Measurements from ENCODE around the gene CALM1. TPM values are rescaled to one million over a fixed set of nuclear protein-coding genes. Genes with fewer than 3 reads are reported as not detected.

The CALM1 gene
- total RNA-seq, 2 donors from 2014 or later, result 137 to 199 TPM

DNA sequence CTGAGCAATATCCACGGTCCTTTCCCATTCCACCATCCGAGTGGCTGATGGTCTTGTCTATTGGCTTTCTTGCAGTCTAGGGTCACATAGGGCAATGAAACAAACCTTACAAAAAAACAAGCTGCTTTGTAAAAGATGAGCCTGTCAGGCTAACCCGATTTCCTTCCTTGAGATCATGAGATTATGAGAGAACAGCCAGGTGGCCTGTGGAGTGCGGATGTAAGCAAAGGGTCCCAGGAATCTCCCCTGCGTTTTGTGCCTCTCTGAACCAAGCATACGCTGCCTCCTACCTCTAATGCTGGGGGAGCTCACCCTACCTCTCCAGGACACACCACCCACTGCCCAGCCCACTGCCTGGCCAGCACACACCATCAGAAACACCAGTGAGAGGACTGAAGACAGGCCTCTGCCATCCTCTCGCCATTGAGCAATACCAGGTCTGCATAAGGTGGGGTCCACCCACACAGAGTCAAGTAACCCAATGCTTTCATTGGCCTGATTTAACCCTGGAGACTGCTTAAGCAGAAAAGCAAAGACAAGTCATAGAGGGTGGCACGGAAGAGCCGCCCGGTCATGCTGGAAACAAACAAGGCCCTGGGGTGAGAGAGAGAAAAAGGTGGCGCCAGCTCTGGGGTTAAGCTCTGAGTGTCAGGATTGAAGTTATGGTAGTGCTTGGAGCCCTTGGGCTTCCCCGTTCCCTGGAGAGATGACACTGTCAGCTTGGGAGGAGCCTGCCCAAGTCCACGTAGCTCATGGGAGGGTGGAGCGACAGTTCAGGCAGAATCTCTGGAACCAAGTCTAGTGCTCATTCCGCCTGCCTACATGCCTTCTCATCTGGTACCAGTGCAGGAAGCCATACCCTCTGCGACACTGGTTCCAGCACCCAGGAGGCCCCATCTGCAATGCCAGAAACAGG lies 46.6 kb downstream of the CALM1 start:
- no peak for ATAC-seq
- intact Hi-C loops (cut with DNase I), result no loop called here
- H3K4me1 ChIP-seq, result peaks cover 3% of the 10 kb centered on the region
- WGBS, 2 donors, result 70 to 80% methylated on average over 16 of the region's 16 CpGs
- no peak overlapping the region for H3K4me3 ChIP-seq
- no peak for TF ChIP-seq POLR2A (IDR thresholded peaks at IDR 0.05)
- TF ChIP-seq, protein P1, sequence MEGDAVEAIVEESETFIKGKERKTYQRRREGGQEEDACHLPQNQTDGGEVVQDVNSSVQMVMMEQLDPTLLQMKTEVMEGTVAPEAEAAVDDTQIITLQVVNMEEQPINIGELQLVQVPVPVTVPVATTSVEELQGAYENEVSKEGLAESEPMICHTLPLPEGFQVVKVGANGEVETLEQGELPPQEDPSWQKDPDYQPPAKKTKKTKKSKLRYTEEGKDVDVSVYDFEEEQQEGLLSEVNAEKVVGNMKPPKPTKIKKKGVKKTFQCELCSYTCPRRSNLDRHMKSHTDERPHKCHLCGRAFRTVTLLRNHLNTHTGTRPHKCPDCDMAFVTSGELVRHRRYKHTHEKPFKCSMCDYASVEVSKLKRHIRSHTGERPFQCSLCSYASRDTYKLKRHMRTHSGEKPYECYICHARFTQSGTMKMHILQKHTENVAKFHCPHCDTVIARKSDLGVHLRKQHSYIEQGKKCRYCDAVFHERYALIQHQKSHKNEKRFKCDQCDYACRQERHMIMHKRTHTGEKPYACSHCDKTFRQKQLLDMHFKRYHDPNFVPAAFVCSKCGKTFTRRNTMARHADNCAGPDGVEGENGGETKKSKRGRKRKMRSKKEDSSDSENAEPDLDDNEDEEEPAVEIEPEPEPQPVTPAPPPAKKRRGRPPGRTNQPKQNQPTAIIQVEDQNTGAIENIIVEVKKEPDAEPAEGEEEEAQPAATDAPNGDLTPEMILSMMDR (IDR thresholded peaks at IDR 0.05), result no peak
- H3K9me3 ChIP-seq, result no peaks in the 10 kb centered on the region
- peak overlapping the region in 3 of 4 donors; percentile 44 to 58 (median 51) for H3K27ac ChIP-seq
- DNase-seq, result no peak
- H3K36me3 ChIP-seq (replicated peaks in 1 of 2; ENCODE audit: insufficient read depth in 1 of 2, low read depth in 2 of 2), result no peaks in the 10 kb centered on the region
- no peaks in the 10 kb centered on the region for H3K27me3 ChIP-seq

DNA sequence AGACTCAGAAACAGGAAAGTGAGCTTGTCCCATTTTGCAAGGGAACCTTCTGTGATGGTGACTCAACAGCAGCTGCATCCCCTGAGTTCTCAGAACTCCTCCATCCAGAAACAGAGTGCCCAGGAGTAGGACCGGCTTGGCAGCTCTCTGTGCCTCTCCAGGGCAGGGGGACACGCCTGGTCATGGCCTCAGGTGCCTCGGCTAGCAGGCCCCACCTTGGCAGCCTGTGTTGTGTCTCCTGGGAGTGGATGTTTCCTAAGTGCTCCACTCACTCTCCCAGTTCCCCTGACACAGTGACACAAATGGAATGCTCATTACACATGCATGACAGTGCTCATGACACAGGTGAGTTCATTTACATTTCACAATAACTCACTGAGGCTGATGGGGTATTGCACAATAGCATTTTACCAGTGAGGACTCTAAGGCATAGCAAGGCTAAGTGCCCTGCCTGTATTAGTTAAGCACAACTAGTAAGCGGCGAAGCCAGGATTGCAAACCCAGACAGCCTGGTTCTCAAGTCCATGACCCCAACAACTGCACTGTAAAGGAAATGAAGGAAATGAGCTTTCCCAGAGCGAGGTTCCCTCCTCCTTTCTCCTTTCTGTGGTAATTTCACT lies 47.4 kb downstream of the CALM1 start:
- Histone ChIP-seq H3K27ac (peak overlapping the region in 3 of 4 donors; percentile 44 to 58 (median 51)), H3K9me3 (no peaks in the 10 kb centered on the region), H3K36me3 (replicated peaks in 1 of 2; ENCODE audit: insufficient read depth in 1 of 2, low read depth in 2 of 2) (no peaks in the 10 kb centered on the region), H3K4me3 (no peak overlapping the region), H3K4me1 (peaks cover 3% of the 10 kb centered on the region), H3K27me3 (no peaks in the 10 kb centered on the region)
- WGBS, 2 donors, result 55 to 60% methylated on average over 3 to 6 of the region's 6 CpGs
- intact Hi-C loops (cut with DNase I), result no loop called here
- no peak for TF ChIP-seq POLR2A (IDR thresholded peaks at IDR 0.05)
- TF ChIP-seq, protein P1 (IDR thresholded peaks at IDR 0.05), result no peak
- peak; percentile 87 for ATAC-seq
- DNase-seq, result peak in 2 of 4 donors; percentile 43 to 58

DNA sequence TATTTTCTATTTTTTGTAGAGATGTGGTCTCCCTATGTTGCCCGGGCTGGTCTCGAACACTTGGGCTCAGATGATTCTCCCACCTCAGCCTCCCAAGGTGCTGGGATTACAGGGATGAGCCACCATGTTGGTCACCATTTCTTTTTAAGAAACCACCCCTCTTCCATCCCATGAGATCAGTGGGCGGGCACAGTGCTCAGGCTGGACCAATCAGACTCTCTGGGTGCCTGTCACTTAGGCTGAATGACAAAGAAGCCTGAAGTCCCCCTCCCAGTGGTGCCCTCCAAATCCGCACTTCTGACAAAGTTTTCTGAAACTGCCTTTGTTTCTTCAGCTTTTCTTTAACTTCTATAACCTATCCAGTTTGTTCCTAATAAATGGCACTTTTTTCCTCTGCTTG lies 48.2 kb downstream of the CALM1 start:
- Histone ChIP-seq H3K36me3 (replicated peaks in 1 of 2; ENCODE audit: insufficient read depth in 1 of 2, low read depth in 2 of 2) (no peaks in the 10 kb centered on the region), H3K4me3 (no peak overlapping the region), H3K27ac (peak overlapping the region in 1 of 4 donors; percentile 58), H3K9me3 (no peaks in the 10 kb centered on the region), H3K27me3 (no peaks in the 10 kb centered on the region), H3K4me1 (peaks cover 3% of the 10 kb centered on the region)
- TF ChIP-seq POLR2A (IDR thresholded peaks at IDR 0.05), result no peak
- TF ChIP-seq, protein P1 (IDR thresholded peaks at IDR 0.05), result no peak
- 80 to 86% methylated on average over 4 of the region's 4 CpGs for WGBS, 2 donors
- DNase-seq (no peak), ATAC-seq (no peak)
- intact Hi-C loops (cut with DNase I), result no loop called here

DNA sequence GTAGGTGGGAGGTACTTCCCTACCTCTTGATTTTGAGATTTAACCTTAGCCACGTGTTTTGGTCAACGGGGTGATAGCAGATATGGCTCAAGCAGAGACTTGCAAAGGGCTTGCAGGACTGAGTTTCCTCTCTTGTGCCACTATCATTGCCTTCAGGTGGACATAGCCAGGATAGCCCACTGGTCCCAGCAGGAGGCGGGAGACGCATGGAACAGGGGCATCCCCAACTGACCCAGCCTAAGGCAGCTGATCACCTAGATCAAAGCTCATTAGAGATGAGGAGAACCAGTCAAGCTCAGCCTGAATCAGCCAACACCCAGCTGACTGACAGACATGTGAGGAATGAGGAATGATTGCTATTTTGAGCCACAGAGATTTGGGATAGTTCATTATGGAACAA lies 49.6 kb downstream of the CALM1 start:
- no peak for TF ChIP-seq POLR2A (IDR thresholded peaks at IDR 0.05)
- TF ChIP-seq, protein P1 (IDR thresholded peaks at IDR 0.05), result no peak
- intact Hi-C loops (cut with DNase I), result no loop called here
- H3K4me3 ChIP-seq, result no peak overlapping the region
- DNase-seq, result no peak
- ATAC-seq, result no peak
- no peaks in the 10 kb centered on the region for H3K27me3 ChIP-seq
- WGBS, 2 donors, result 59 to 78% methylated on average over 2 to 4 of the region's 4 CpGs
- no peaks in the 10 kb centered on the region for H3K9me3 ChIP-seq
- H3K4me1 ChIP-seq, result peaks cover 3% of the 10 kb centered on the region
- H3K36me3 ChIP-seq (replicated peaks in 1 of 2; ENCODE audit: insufficient read depth in 1 of 2, low read depth in 2 of 2), result no peaks in the 10 kb centered on the region
- H3K27ac ChIP-seq, result no peak overlapping the region

All from body of pancreas (tissue), 4 donors.